Measurements from ENCODE around the gene GPC2. TPM values are rescaled to one million over a fixed set of nuclear protein-coding genes. Genes with fewer than 3 reads are reported as not detected.
"Not testable (repeated sequence)": the region's sequence is repeated elsewhere in the genome, so short reads cannot be mapped to it uniquely, and the experiment has no call there.

Gene GPC2
- total RNA-seq, 4 donors from 2014 or later, result 0.39 to 3.4 (median 2.0) TPM

DNA sequence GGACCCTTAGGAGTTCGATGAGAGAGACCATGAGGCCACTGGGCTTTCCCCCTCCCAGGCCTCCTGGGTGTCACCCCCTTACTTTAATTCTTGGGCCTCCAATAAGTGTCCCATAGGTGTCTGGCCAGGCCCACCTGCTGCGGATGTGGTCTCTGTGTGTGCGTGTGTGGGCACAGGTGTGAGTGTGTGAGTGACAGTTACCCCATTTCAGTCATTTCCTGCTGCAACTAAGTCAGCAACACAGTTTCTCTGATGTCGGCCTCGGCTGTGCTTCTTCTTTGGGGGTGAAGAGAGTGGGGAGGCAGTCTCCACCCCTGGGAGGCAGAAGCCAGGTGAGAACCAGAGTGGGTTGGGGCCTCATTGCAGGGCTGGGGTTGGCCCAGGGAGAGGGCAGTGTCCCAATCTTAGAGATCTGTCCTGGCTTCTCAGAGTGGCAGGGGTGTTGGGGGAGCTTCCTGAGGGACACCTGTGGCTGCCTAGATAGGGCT, 44.1 kb upstream of the GPC2 start:
- TF ChIP-seq POLR2AphosphoS5 (IDR thresholded peaks at IDR 0.05), result no peak
- no peak for TF ChIP-seq POLR2A (IDR thresholded peaks at IDR 0.05)
- TF ChIP-seq, protein P1, sequence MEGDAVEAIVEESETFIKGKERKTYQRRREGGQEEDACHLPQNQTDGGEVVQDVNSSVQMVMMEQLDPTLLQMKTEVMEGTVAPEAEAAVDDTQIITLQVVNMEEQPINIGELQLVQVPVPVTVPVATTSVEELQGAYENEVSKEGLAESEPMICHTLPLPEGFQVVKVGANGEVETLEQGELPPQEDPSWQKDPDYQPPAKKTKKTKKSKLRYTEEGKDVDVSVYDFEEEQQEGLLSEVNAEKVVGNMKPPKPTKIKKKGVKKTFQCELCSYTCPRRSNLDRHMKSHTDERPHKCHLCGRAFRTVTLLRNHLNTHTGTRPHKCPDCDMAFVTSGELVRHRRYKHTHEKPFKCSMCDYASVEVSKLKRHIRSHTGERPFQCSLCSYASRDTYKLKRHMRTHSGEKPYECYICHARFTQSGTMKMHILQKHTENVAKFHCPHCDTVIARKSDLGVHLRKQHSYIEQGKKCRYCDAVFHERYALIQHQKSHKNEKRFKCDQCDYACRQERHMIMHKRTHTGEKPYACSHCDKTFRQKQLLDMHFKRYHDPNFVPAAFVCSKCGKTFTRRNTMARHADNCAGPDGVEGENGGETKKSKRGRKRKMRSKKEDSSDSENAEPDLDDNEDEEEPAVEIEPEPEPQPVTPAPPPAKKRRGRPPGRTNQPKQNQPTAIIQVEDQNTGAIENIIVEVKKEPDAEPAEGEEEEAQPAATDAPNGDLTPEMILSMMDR (IDR thresholded peaks at IDR 0.05), result no peak
- no peak for TF ChIP-seq EP300 (IDR thresholded peaks at IDR 0.05)
- Histone ChIP-seq H3K4me3 (no peak overlapping the region), H3K4me1 (peaks cover 0 to 1% (median 0%) of the 10 kb centered on the region in 3 donors)

DNA sequence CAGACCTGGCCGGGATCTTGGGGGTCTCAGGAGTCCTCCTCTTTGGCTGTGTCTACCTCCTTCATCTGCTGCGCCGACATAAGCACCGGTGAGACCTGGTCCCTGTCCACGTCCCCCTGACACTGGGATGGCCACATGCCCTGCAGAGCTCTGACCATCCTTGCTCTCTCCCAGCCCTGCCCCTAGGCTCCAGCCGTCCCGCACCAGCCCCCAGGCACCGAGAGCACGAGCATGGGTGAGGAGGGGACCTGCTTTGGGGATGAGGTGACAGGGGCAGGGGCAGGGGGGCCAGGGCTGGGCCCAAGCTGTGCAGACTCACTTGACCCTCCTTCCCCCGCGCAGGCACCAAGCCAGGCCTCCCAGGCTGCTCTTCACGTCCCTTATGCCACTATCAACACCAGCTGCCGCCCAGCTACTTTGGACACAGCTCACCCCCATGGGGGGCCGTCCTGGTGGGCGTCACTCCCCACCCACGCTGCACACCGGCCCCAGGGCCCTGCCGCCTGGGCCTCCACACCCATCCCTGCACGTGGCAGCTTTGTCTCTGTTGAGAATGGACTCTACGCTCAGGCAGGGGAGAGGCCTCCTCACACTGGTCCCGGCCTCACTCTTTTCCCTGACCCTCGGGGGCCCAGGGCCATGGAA, 43.5 kb upstream of the GPC2 start:
- ATAC-seq, result no peak
- H3K27me3 ChIP-seq, result no peaks in the 10 kb centered on the region
- H3K4me3 ChIP-seq, result peak overlapping the region in 1 of 2 donors; percentile 14
- TF ChIP-seq, protein P1 (IDR thresholded peaks at IDR 0.05), result no peak
- TF ChIP-seq EP300 (IDR thresholded peaks at IDR 0.05) (no peak), POLR2A (IDR thresholded peaks at IDR 0.05) (no peak), POLR2AphosphoS5 (IDR thresholded peaks at IDR 0.05) (no peak)
- 68 to 100% methylated on average over 1 to 3 of the region's 22 CpGs for WGBS, 2 donors (ENCODE audit: low coverage in 1 of 2)
- H3K27ac ChIP-seq, result peak overlapping the region in 1 of 4 donors; percentile 33
- peaks cover 0 to 7% (median 0%) of the 10 kb centered on the region in 3 donors for H3K4me1 ChIP-seq
- H3K9me3 ChIP-seq, result no peaks in the 10 kb centered on the region
- peaks cover 0 to 49% of the 10 kb centered on the region in 2 donors for H3K36me3 ChIP-seq

More for the DNA sequence above, 44.1 kb upstream of the GPC2 start:
- Histone ChIP-seq H3K27me3 (no peaks in the 10 kb centered on the region), H3K27ac (peak overlapping the region in 1 of 4 donors; percentile 33), H3K36me3 (peaks cover 0 to 49% of the 10 kb centered on the region in 2 donors), H3K9me3 (no peaks in the 10 kb centered on the region)
- WGBS, 2 donors (ENCODE audit: low coverage in 1 of 2), result 65% methylated on average over 2 of the region's 5 CpGs; no CpG with 5 or more reads in 1 of the 2 donors
- ATAC-seq, result no peak

DNA sequence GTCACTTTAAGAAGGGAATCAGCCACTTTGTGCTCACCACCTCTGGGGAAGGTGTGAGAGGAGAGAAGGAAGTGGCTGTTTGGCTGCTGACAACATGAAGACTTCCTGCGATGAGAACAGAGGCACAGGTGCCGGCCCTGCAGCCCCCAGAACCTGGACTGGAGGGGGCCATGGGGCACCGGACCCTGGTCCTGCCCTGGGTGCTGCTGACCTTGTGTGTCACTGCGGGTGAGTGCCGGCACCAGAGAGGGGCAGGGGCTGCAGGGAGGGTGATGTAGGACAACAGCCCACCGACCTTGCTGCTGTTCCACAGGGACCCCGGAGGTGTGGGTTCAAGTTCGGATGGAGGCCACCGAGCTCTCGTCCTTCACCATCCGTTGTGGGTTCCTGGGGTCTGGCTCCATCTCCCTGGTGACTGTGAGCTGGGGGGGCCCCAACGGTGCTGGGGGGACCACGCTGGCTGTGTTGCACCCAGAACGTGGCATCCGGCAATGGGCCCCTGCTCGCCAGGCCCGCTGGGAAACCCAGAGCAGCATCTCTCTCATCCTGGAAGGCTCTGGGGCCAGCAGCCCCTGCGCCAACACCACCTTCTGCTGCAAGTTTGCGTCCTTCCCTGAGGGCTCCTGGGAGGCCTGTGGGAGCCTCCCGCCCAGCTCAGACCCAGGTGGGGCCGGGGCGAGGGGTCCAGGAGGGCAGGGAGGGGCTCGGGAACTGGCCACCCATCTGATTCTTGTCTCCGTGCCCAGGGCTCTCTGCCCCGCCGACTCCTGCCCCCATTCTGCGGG, 42.8 kb upstream of the GPC2 start, which contains the start of gene PVRIG:
TSS of gene PVRIG (plus strand) at position 149 of the 785 bp plus-strand sequence. CDS start at position 171, 22 bp downstream.
- not testable (repeated sequence) for ATAC-seq, H3K9me3 ChIP-seq, H3K27me3 ChIP-seq
- 95% methylated on average over 4 of the region's 27 CpGs; no CpG with 5 or more reads in 1 of the 2 donors for WGBS, 2 donors (ENCODE audit: low coverage in 1 of 2)
- H3K4me1 ChIP-seq, result peaks cover 0 to 13% (median 2%) of the 10 kb centered on the region in 3 donors
- peak within 1 kb of the TSS in 1 of 2 donors; percentile 14 for H3K4me3 ChIP-seq
- H3K36me3 ChIP-seq, result peaks cover 0 to 46% of the 10 kb centered on the region in 2 donors
- H3K27ac ChIP-seq, result peak within 1 kb of the TSS in 1 of 4 donors; percentile 33

DNA sequence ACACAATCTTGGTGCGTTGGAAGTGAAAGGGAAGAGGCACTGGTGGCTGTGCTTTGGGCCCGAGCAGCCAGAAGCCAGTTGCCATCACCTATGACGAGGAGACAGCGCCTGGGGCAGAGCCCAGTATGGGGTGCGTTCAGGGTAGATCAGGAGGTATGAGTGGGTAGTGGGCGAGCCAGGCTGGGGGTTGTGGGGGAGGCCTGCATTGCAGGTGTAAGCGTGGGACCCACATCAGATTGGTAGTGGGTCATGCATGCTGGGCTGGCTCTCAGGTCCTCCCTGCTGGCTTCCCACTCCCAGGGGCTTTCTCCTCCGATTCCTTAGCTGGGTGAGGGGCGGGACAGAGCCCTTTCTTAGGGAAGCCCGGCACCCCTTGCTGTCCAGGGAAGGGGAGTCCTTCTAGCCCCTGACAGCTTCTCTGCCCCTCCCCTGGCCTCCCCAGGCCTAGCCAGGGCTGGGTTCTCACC, 42.1 kb upstream of the GPC2 start:
- Histone ChIP-seq H3K36me3 (peaks cover 0 to 43% of the 10 kb centered on the region in 2 donors), H3K4me3 (no peak overlapping the region), H3K9me3 (no peaks in the 10 kb centered on the region), H3K4me1 (peaks cover 0 to 13% (median 2%) of the 10 kb centered on the region in 3 donors), H3K27me3 (no peaks in the 10 kb centered on the region), H3K27ac (no peak overlapping the region)
- ATAC-seq, result no peak
- no peak for TF ChIP-seq EP300 (IDR thresholded peaks at IDR 0.05)
- TF ChIP-seq POLR2A (IDR thresholded peaks at IDR 0.05), result no peak
- TF ChIP-seq, protein P1 (IDR thresholded peaks at IDR 0.05), result no peak
- no peak for TF ChIP-seq POLR2AphosphoS5 (IDR thresholded peaks at IDR 0.05)
- WGBS, 2 donors (ENCODE audit: low coverage in 1 of 2), result 75% methylated on average over 6 of the region's 10 CpGs; no CpG with 5 or more reads in 1 of the 2 donors

DNA sequence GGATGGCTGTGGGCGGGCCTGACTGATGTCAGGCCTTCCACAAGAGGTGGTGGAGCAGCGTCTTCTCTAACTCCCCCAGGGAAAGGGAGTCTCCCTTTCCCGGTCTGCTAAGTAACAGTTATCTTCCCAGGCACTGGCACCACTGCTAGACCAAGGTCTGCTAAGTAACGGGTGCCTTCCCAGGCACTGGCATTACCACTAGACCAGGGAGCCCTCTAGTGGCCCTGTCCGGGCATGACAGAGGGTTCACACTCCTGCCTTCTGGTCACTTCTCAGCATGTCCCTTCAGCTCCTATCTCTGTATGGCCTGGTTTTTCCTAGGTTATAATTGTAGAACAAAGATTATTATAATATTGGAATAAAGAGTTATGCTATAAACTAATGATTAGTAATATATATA, 40.8 kb upstream of the GPC2 start:
- ATAC-seq, H3K4me3 ChIP-seq, H3K27ac ChIP-seq, H3K27me3 ChIP-seq, H3K9me3 ChIP-seq: not testable (repeated sequence)
- Histone ChIP-seq H3K36me3 (peaks cover 0 to 31% of the 10 kb centered on the region in 2 donors), H3K4me1 (peaks cover 0 to 13% (median 2%) of the 10 kb centered on the region in 3 donors)
- TF ChIP-seq, protein P1 (IDR thresholded peaks at IDR 0.05), result peak in 3 of 4 experiments; percentile 33 to 63 (median 39)
- WGBS, 2 donors (ENCODE audit: low coverage in 1 of 2), result 0 to 11% methylated on average over 1 of the region's 5 CpGs

All from gastroesophageal sphincter (tissue), 4 donors.